M059J (cell line): ENCODE measurements around the gene ZSCAN31. TPM values are rescaled to one million over a fixed set of nuclear protein-coding genes. Genes with fewer than 3 reads are reported as not detected.
"Not testable (repeated sequence)": the region's sequence is repeated elsewhere in the genome, so short reads cannot be mapped to it uniquely, and the experiment has no call there.

Source experiments
- DNase-seq: peaks from one replicate; pipeline ENCODE4 v3.0.0-alpha.2; 2012; ENCODE audit warnings: low read depth
- total RNA-seq: library from RNA; depleted of rRNA; stranded (reverse); fragments of >200 nt; shearing (Covaris generic); gene quantifications from 2 replicates; pipeline ENCODE4 v1.2.3, GENCODE V29; 2014; rRNA removed

Gene ZSCAN31
- total RNA-seq, 1 experiment from 2014 or later, result 20.4 TPM

- DNase-seq, result no peak
These were observed 12.0 kb downstream of the ZSCAN31 start for GRCh38 chr6:28323813-28324424.

GRCh38 chr6:28322661-28323060 lies 13.3 kb downstream of the ZSCAN31 start:
- no peak for DNase-seq

GRCh38 chr6:28317866-28318265 lies 18.1 kb downstream of the ZSCAN31 start:
- DNase-seq, result peak; percentile 32

- peak; percentile 30 for DNase-seq
These were observed 20.3 kb downstream of the ZSCAN31 start for GRCh38 chr6:28315628-28316027.

DNA sequence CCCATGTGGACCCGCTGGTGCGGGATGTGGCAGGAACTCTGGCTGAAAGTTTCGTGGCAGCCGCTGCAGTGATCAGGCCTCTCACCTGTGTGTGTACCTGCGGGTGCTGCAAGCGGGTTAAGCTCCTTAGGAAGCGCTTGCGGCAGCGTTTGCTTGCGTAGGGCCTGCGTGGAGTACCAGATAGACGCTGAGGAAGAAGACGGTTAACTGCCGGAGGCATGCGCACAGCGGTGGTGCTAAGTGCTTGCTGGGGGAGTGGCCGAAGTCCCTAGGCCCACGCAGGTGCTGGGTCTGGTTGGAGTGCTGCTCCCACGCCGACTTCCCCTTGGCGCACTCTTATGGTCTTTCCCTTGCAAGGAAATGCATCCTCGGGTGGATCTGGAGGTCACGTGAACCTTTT lies 23.0 kb downstream of the ZSCAN31 start:
- no peak for DNase-seq

GRCh38 chr6:28311139-28311823 lies 24.7 kb downstream of the ZSCAN31 start:
- DNase-seq, result no peak

GRCh38 chr6:28306363-28306762 lies 29.6 kb downstream of the ZSCAN31 start:
- not testable (repeated sequence) for DNase-seq

DNA sequence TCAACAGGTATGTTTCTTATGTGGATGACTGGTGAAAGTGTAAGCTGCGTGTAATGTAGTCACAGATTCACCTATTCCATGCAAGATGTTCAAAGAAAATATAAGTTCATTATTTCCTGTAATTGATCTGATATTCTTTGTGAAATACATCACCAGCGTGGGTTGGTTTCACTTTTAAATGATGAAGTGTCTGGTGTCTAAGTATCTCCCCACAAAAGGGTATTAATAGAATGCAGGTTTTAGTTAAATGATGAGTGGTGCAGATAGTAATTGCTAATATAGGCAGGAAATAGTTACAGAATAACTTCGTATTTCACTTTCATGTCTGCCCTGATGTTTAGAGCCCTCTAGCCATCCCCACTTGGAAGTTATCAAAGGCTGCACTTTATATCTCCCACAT lies 32.4 kb downstream of the ZSCAN31 start:
- no peak for DNase-seq

GRCh38 chr6:28296520-28297060 lies 39.4 kb downstream of the ZSCAN31 start:
- no peak for DNase-seq

DNA sequence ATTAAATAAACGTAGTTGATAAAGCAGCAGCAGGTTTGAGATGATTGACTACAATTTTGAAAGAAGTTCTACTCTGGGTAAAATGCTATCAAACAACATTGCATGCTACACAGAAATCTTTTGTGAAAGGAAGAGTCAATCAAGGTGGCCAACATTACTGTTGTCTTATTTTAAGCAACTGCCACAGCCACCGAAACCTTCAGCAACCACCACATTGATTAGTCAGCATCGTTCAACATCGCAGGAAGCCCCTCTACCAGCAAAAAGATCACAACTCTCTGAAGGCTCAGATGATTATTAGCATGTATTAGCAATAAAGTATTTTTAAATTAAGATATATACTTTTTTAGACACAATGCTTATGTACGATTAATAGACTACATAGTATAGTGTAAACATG lies 40.6 kb downstream of the ZSCAN31 start:
- DNase-seq, result no peak

DNA sequence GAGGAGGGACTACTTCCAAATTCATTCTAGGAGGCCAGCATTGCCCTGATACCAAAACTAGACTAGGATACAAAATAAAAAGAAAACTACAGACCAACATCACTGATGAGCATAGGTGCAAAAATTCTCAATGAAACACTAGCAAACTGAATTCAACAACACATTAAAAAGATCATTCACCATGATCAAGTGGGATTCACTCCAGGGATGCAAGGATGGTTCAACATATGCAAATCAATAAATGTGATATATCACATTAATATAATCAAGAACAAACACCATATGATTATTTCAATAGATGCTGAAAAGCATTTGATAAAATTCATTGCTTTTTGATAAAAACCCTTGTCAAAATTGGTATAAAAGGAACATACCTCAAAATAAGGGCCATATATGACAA lies 44.4 kb downstream of the ZSCAN31 start:
- no peak for DNase-seq

DNA sequence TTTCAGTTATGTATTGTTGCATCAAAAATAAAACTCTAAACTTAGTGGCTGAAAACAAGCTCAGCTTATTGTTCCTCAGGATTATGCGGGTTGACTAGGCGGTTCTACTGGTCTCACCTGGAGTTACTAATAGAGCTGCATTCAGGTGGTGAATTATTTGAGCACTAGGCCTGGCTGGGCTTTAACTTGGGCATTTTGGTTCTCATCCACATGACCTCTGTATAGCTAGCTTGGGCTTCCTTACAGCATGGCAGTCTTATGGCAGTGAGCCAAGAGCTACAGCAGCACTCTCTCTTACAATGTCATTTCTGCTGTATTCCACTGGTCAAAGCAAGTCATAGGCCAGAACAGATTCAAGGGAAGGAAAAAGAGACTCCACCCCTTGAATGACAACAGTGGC lies 53.0 kb downstream of the ZSCAN31 start:
- DNase-seq, result peak; percentile 7

DNA sequence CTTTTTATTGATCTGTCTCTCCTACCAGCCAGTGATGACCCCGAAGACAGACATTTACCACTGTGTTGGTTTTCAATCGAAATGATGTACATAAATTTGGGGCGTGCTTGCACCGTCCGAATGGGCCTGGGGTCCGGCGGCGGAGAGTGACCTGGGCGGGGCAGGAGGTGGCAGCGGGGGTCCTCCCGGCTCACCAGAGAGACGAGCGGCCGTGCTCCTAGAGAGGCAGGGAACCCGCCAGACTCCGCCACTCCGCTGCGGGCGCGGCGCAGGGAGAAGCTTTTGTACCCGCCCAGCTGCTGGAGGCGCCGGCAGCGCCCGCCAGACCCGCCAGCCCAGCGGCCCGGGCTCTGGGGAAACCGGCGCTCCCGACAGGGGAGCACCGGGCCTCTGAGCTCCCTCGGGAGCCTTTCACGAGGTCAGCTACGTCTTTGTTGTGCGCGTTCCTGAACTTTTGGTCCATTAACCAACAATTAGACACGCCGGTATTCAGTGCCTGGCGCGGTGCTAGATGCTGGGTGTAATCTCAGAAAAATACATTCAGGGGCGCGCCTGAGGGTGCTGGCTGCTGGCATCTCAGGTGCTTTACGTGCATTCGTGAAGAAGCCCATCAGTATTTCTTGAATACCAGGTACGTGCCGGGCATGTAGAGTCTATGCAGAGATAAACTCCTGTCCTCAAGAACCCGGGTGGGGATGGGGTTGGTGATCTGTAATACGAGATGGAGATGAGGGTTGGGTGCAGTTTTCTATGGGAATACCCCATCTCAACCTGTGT lies 54.5 kb downstream of the ZSCAN31 start, which contains the start of gene PGBD1:
TSS of gene PGBD1 (plus strand) at position 285 of the 777 bp plus-strand sequence. CDS start 2,242 bp downstream, outside the sequence.
- DNase-seq, result peak; percentile 80

DNA sequence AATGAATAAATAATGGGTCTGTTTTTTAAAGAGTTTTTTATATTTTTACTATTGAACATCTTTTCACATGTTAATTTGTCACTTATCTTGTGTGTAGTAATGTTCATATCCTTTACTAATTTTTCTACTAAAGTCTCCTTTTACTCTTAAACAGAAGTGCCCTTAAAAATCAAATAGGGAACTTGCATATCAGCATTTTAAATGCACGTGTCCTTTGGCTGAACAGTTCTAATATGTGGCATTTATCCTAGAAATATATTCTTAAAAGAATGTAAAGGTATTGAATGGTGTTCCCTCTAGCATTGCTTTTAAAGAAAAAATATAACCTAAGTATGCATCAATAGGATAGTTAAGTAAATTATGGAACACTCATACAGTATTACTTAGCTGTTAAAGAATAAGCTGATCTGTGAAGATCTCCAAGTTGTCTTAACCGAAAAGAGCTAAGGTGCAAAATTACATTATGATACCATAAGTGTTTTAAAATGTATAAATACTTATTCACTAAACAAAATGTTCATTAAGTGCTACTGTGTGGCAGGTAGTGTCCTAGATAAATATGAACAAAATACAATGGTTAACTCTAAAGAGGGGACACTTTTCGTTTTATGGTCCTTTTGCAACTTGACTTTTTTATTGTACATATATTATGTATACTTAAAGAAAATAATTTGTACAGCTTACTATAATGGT lies 55.2 kb downstream of the ZSCAN31 start:
- DNase-seq, result no peak

- DNase-seq, result no peak
These were observed 58.2 kb downstream of the ZSCAN31 start for GRCh38 chr6:28277746-28278145.

DNA sequence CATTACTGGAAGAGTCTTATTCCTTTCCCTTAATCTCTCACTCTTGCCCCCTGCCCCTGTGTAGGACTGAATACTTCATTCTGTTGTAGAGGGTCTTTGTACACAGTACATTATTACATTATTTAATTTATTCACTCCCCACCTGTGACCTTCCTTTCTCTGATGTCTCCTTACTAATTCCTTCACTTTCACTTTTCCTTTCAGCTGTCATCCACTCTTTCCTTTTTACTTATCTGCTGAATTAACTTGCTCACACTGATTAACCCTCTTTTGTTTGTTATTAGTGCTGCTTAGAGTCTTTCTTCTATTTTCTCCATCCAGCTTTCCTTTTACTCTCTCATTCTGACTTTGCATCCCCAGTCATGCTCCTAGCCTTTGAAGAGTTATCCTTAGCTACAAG lies 61.1 kb downstream of the ZSCAN31 start:
- no peak for DNase-seq

Other genes starting within 250 kb of the ZSCAN31 start
- gene ZSCAN16, start 211.5 kb downstream of the ZSCAN31 start, total RNA-seq, result 1.9 and 7.8 TPM in 2 replicates
- 16.4 and 20.6 TPM in 2 replicates for gene ZKSCAN8, start 194.3 kb downstream of the ZSCAN31 start, total RNA-seq
- gene ZSCAN9, start 110.9 kb downstream of the ZSCAN31 start, total RNA-seq, result 18.1 and 26.9 TPM in 2 replicates
- 3.7 and 11.5 TPM in 2 replicates for gene ZKSCAN4, start 83.9 kb downstream of the ZSCAN31 start, total RNA-seq
- not detected in 2 replicates for gene NKAPL, start 76.9 kb downstream of the ZSCAN31 start, total RNA-seq
- 18.0 and 30.6 TPM in 2 replicates for gene ZSCAN26, start 69.0 kb downstream of the ZSCAN31 start, total RNA-seq
- gene PGBD1, start 54.6 kb downstream of the ZSCAN31 start, total RNA-seq, result 10.5 and 11.9 TPM in 2 replicates
- 4.6 and 8.1 TPM in 2 replicates for gene ZKSCAN3, start 13.8 kb upstream of the ZSCAN31 start, total RNA-seq
- gene ZSCAN12, start 63.6 kb upstream of the ZSCAN31 start, total RNA-seq, result 4.1 and 6.3 TPM in 2 replicates
- gene ZSCAN23, start 107.3 kb upstream of the ZSCAN31 start, total RNA-seq, result 8.2 and 16.2 TPM in 2 replicates
- gene GPX6, start 179.6 kb upstream of the ZSCAN31 start, total RNA-seq, result not detected in 2 replicates
- gene GPX5, start 189.7 kb upstream of the ZSCAN31 start, total RNA-seq, result not detected in 2 replicates